Measurements from ENCODE around the gene RHEX.

The RHEX gene

DNA sequence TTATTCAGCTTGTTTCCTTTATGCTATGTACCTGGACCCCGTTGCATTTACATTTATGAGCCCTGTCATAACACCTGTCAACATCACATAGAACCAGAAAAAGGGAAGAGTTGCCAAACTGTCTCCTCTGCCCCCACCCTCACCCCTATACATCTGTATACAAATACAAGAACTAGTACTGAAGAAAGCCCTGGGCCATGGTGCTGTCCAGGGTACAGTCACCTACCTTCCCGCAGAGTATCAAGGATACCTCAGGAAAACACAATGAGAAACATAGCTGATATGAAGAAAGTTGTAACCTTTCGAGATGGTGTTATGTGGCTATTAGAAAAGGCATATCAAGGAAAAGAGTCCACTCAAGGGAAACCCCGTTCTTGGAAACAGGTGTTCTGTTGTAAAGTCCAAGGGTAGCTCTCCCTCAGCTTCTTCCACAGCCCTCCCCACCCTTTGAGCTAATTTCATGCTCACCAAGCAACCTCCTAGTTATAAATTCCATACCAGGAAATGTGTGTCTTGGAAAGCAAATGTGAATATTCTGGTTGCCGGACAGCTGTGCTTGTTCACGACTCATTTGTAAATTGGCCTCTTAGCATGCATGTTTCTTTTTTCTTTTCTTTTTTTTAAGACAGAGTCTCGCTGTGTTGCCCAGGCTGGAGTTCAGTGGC, 80.9 kb downstream of the RHEX start:
- no peak overlapping the region for H3K4me3 ChIP-seq (ENCODE audit: low read length)
- TF ChIP-seq, protein P1, sequence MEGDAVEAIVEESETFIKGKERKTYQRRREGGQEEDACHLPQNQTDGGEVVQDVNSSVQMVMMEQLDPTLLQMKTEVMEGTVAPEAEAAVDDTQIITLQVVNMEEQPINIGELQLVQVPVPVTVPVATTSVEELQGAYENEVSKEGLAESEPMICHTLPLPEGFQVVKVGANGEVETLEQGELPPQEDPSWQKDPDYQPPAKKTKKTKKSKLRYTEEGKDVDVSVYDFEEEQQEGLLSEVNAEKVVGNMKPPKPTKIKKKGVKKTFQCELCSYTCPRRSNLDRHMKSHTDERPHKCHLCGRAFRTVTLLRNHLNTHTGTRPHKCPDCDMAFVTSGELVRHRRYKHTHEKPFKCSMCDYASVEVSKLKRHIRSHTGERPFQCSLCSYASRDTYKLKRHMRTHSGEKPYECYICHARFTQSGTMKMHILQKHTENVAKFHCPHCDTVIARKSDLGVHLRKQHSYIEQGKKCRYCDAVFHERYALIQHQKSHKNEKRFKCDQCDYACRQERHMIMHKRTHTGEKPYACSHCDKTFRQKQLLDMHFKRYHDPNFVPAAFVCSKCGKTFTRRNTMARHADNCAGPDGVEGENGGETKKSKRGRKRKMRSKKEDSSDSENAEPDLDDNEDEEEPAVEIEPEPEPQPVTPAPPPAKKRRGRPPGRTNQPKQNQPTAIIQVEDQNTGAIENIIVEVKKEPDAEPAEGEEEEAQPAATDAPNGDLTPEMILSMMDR (conservative IDR thresholded peaks at IDR 0.05; ENCODE audit: low read depth, low read length), result no peak
- no peak for DNase-seq (ENCODE audit: low read depth)

DNA sequence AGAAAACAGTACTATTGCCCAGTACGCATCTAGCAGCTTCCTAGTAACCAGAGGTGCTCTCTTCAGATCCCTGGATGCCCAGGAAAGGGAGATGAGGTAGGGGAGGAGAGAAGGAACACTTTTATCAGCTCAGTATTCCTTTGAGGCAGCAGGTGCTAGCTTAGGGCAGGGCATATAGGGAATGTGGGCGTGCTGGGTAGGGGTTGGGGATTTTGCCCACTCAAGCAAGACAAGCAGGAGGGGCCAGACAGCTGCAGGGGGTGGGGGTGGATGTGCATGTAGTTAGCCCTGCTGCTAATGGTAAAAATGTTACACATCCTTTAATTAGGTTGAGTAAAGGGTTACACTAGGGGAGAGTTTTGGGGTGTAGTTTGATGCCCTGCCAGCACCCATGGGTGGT, 82.3 kb downstream of the RHEX start:
- no peak for DNase-seq (ENCODE audit: low read depth)
- no peak overlapping the region for H3K4me3 ChIP-seq (ENCODE audit: low read length)
- TF ChIP-seq, protein P1 (conservative IDR thresholded peaks at IDR 0.05; ENCODE audit: low read depth, low read length), result no peak

DNA sequence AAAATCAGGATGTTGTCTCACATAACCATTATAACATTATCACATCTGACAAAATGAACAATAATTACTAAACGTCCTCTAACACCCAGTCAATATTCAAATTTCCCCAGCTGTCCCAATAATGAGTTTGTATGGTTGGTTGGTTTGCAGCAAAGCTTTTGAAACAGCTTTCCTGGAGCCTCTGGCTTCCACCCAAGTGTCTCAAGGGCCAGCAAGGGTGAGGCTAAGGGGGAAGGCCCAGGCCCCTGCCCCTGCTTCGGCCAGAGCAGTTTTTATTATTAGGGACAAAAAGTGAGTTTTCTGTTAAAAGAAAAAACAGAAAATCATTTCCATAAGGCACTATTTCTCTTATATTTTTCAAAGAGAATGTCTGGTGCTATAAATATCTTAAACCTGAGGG, 83.3 kb downstream of the RHEX start:
- H3K4me3 ChIP-seq (ENCODE audit: low read length), result no peak overlapping the region
- no peak for DNase-seq (ENCODE audit: low read depth)
- TF ChIP-seq, protein P1 (conservative IDR thresholded peaks at IDR 0.05; ENCODE audit: low read depth, low read length), result no peak

DNA sequence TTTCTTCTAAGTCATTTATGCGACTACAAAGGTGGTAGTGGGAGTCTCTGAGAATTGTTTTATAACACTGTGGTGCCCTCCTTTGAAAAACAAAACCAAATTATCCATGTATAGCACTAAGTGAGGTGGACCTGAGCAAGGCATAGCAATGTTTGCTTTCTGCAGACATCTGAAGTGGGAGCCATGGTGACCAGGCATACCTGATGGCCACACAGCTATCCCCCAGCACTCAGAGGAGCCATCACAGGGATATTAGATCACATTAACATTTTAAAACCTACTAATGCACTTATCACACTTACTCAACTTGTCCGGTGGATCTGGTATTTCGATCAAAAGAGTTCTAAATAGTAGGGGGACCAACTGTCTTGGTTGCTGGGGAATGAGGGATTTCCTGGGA, 89.0 kb downstream of the RHEX start:
- no peak for DNase-seq (ENCODE audit: low read depth)
- no peak overlapping the region for H3K4me3 ChIP-seq (ENCODE audit: low read length)
- TF ChIP-seq, protein P1 (conservative IDR thresholded peaks at IDR 0.05; ENCODE audit: low read depth, low read length), result no peak

DNA sequence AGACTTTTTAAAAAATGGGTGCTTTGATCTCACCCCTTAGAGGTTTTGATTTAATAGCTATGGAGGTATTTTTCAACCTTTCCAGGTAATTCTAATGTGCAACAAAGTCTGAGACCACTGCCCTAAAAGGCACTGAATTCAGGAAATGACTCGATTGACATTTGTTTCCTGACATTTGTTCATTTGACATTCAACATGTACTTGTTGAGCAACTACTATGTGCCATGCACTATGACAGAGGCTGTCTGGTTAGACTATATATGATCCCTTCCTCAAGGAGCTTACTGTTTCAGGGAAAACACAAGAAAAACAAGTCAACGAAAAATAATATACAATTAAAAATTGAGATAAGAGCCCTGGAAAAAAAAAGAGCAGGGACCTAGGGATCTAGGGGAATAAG, 89.8 kb downstream of the RHEX start:
- no peak overlapping the region for H3K4me3 ChIP-seq (ENCODE audit: low read length)
- DNase-seq (ENCODE audit: low read depth), result no peak
- TF ChIP-seq, protein P1 (conservative IDR thresholded peaks at IDR 0.05; ENCODE audit: low read depth, low read length), result no peak

DNA sequence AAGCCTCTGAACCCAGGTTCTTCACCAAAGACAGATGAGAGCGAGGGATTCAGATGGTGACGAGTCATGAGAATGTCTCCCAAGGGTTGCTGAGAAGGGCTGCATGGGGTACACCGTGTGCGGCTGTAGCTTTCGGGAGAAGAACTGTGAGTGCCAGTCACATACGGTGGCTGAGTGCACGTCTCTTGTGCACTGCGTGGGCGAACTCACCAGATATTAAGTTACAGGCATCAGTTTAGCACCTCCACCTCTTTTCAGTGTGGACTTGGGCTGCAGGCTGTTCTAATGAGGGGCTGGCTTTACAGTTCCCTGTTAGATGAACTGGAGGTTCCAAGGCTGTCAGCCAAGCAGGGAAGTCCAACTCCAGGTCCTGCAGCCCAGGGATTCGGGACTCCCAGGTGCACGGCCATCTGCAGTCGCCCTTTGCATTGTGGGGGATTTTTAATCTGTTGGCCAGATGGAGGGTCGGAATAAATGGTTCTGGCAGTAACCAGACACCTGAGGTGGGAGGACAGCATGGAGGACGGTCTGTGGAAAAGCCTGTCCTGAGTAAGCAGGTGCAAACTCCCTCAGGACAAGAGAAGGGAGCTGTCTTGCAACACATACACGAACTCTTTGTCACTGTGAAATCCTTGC, 90.7 kb downstream of the RHEX start:
- DNase-seq (ENCODE audit: low read depth), result no peak
- no peak overlapping the region for H3K4me3 ChIP-seq (ENCODE audit: low read length)
- TF ChIP-seq, protein P1 (conservative IDR thresholded peaks at IDR 0.05; ENCODE audit: low read depth, low read length), result no peak

DNA sequence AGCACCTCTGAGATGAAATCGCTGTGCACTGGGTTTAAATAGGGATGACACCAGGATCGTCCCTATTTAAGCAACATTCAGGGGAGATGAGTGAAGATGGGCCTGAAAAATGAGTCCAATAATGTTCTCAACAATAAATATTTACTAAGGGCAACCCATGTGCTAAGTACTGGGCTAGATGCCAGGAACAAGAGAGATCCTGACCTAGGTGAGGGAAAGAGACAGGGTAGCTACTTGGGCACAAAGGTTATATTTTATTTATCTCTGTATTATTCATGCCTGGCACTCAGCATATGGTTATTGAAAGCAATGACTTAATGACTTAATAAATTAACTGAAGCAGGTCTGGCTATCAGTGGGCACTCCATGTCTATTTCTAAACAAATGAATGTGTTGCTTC, 91.6 kb downstream of the RHEX start:
- no peak overlapping the region for H3K4me3 ChIP-seq (ENCODE audit: low read length)
- TF ChIP-seq, protein P1 (conservative IDR thresholded peaks at IDR 0.05; ENCODE audit: low read depth, low read length), result no peak
- no peak for DNase-seq (ENCODE audit: low read depth)

Measured in retinal pigment epithelial cell (primary cell).